Measurements from ENCODE around the gene NR1H2. TPM values are rescaled to one million over a fixed set of nuclear protein-coding genes. Genes with fewer than 3 reads are reported as not detected.
"Not testable (repeated sequence)": the region's sequence is repeated elsewhere in the genome, so short reads cannot be mapped to it uniquely, and the experiment has no call there.

Gene NR1H2
- total and polyA plus RNA-seq, 3 experiments from 2014 or later: 79.7 to 95.5 (median 82.3) TPM

GRCh38 chr19:50352242-50352641 is 24.0 kb upstream of the NR1H2 start:
- ChIA-PET CTCF (interaction anchor here (1.6 kb wide), 1 partner anchor 108 kb away, joined by 5 read pairs; no protein-coding TSS in a partner anchor), POLR2A (no interaction called here)
- Histone ChIP-seq H3K36me3 (ENCODE audit: insufficient read depth, low read length) (no peaks in the 10 kb centered on the region), H3K4me3 (ENCODE audit: low read length) (no peak overlapping the region), H3K9me3 (ENCODE audit: low read length) (no peaks in the 10 kb centered on the region), H3K27me3 (ENCODE audit: insufficient read depth, low read length, poor library complexity, severe bottlenecking) (no peaks in the 10 kb centered on the region), H3K27ac (ENCODE audit: low read depth, low read length) (no peak overlapping the region), H3K4me1 (ENCODE audit: insufficient read depth, low read length) (no peaks in the 10 kb centered on the region)
- Mint-ChIP-seq H3K27ac (no peak overlapping the region), H3K9me3 (no peaks in the 10 kb centered on the region), H3K4me1 (peaks cover 5 to 11% (median 10%) of the 10 kb centered on the region in 3 donors), H3K36me3 (peaks cover 0 to under 1% (median 0%) of the 10 kb centered on the region in 3 donors), H3K4me3 (no peak overlapping the region), H3K27me3 (peaks cover 2 to 4% of the 10 kb centered on the region in 2 donors)
- no peak for DNase-seq

- POLR2A ChIA-PET; H3K27me3 ChIP-seq (ENCODE audit: insufficient read depth, low read length, poor library complexity, severe bottlenecking): not testable (repeated sequence)
- CTCF ChIA-PET: interaction anchor here (1.6 kb wide), 1 partner anchor 107 kb away, joined by 5 read pairs; no protein-coding TSS in a partner anchor
Observed at GRCh38 chr19:50353487-50353880, 22.8 kb upstream of the NR1H2 start.

GRCh38 chr19:50356691-50357177 is 19.5 kb upstream of the NR1H2 start:
- Mint-ChIP-seq H3K4me3 (peak overlapping the region; percentile 89 to 97 (median 90)), H3K9me3 (no peaks in the 10 kb centered on the region), H3K27ac (peak overlapping the region; percentile 95 to 99 (median 98)), H3K27me3 (peaks cover 1 to 4% of the 10 kb centered on the region in 2 donors), H3K4me1 (peaks cover 18 to 33% (median 33%) of the 10 kb centered on the region in 3 donors), H3K36me3 (peaks cover 0 to 11% (median 4%) of the 10 kb centered on the region in 3 donors)
- ChIA-PET POLR2A (interaction anchor here (1.1 to 2.8 kb wide), 6 partner anchors 10 to 154 kb away, joined by 4 to 19 read pairs (median 8); partner anchors contain the start of genes JOSD2, NR1H2 and POLD1), CTCF (interaction anchor here (0.8 to 2.5 kb wide), 26 partner anchors 9 to 565 kb away, joined by 3 to 27 read pairs (median 6); partner anchors contain the start of genes JOSD2, NAPSA, NR1H2 and POLD1)
- no peak for DNase-seq
- H3K36me3 ChIP-seq (ENCODE audit: insufficient read depth, low read length): no peaks in the 10 kb centered on the region
- H3K9me3 ChIP-seq (ENCODE audit: low read length): no peaks in the 10 kb centered on the region
- H3K4me1 ChIP-seq (ENCODE audit: insufficient read depth, low read length): peaks cover 24% of the 10 kb centered on the region
- peak overlapping the region; percentile 97 for H3K27ac ChIP-seq (ENCODE audit: low read depth, low read length)
- no peaks in the 10 kb centered on the region for H3K27me3 ChIP-seq (ENCODE audit: insufficient read depth, low read length, poor library complexity, severe bottlenecking)
- peak overlapping the region; percentile 86 for H3K4me3 ChIP-seq (ENCODE audit: low read length)

More at GRCh38 chr19:50353487-50353880, 22.8 kb upstream of the NR1H2 start:
- H3K36me3 ChIP-seq (ENCODE audit: insufficient read depth, low read length); DNase-seq; H3K9me3 ChIP-seq (ENCODE audit: low read length); H3K9me3 Mint-ChIP-seq; H3K36me3 Mint-ChIP-seq; H3K4me1 ChIP-seq (ENCODE audit: insufficient read depth, low read length); H3K4me3 Mint-ChIP-seq; H3K27me3 Mint-ChIP-seq; H3K27ac ChIP-seq (ENCODE audit: low read depth, low read length); H3K4me3 ChIP-seq (ENCODE audit: low read length); H3K27ac Mint-ChIP-seq: not testable (repeated sequence)
- H3K4me1 Mint-ChIP-seq: peaks cover 7 to 13% (median 9%) of the 10 kb centered on the region in 3 donors

- peak overlapping the region; percentile 89 to 97 (median 90) for H3K4me3 Mint-ChIP-seq
- H3K9me3 ChIP-seq (ENCODE audit: low read length): no peaks in the 10 kb centered on the region
- DNase-seq: peak; percentile 81 to 92 (median 84)
- peaks cover 21 to 40% (median 38%) of the 10 kb centered on the region in 3 donors for H3K4me1 Mint-ChIP-seq
- H3K36me3 Mint-ChIP-seq: peaks cover 0 to 11% (median 4%) of the 10 kb centered on the region in 3 donors
- H3K9me3 Mint-ChIP-seq: no peaks in the 10 kb centered on the region
- peak overlapping the region; percentile 86 for H3K4me3 ChIP-seq (ENCODE audit: low read length)
- H3K27ac ChIP-seq (ENCODE audit: low read depth, low read length): peak overlapping the region; percentile 97
- no peaks in the 10 kb centered on the region for H3K27me3 ChIP-seq (ENCODE audit: insufficient read depth, low read length, poor library complexity, severe bottlenecking)
- peak overlapping the region; percentile 95 to 99 (median 98) for H3K27ac Mint-ChIP-seq
- H3K27me3 Mint-ChIP-seq: peaks cover 1 to 4% of the 10 kb centered on the region in 2 donors
- no peaks in the 10 kb centered on the region for H3K36me3 ChIP-seq (ENCODE audit: insufficient read depth, low read length)
- ChIA-PET CTCF (interaction anchor here (0.7 to 2.5 kb wide), 29 partner anchors 9 to 744 kb away, joined by 3 to 27 read pairs (median 6); partner anchors contain the start of genes JOSD2, NAPSA, NR1H2 and POLD1), POLR2A (interaction anchor here (0.5 to 2.8 kb wide), 7 partner anchors 9 to 154 kb away, joined by 4 to 19 read pairs (median 7); partner anchors contain the start of genes JOSD2, NR1H2 and POLD1)
- H3K4me1 ChIP-seq (ENCODE audit: insufficient read depth, low read length): peaks cover 28% of the 10 kb centered on the region
Observed at GRCh38 chr19:50357178-50358100, 18.8 kb upstream of the NR1H2 start.

- CTCF ChIA-PET: interaction anchor here (0.7 to 2.3 kb wide), 5 partner anchors 7 to 563 kb away, joined by 3 to 27 read pairs (median 13); partner anchors contain the start of gene NAPSA
- peak; percentile 58 to 84 (median 74) for DNase-seq
- peak overlapping the region; percentile 95 to 99 (median 98) for H3K27ac Mint-ChIP-seq
- POLR2A ChIA-PET: interaction anchor here (2.2 to 2.8 kb wide), 2 partner anchors 17 to 25 kb away, joined by 13 to 19 read pairs; partner anchors contain the start of genes NR1H2 and POLD1
- H3K4me1 Mint-ChIP-seq: peaks cover 27 to 51% (median 51%) of the 10 kb centered on the region in 3 donors
- peak overlapping the region; percentile 97 for H3K27ac ChIP-seq (ENCODE audit: low read depth, low read length)
- no peaks in the 10 kb centered on the region for H3K9me3 Mint-ChIP-seq
- peak overlapping the region; percentile 89 to 97 (median 90) for H3K4me3 Mint-ChIP-seq
- no peaks in the 10 kb centered on the region for H3K36me3 ChIP-seq (ENCODE audit: insufficient read depth, low read length)
- H3K27me3 Mint-ChIP-seq: peaks cover 1 to 4% of the 10 kb centered on the region in 2 donors
- H3K4me3 ChIP-seq (ENCODE audit: low read length): peak overlapping the region; percentile 86
- peaks cover 0 to 11% (median 4%) of the 10 kb centered on the region in 3 donors for H3K36me3 Mint-ChIP-seq
- no peaks in the 10 kb centered on the region for H3K9me3 ChIP-seq (ENCODE audit: low read length)
- no peaks in the 10 kb centered on the region for H3K27me3 ChIP-seq (ENCODE audit: insufficient read depth, low read length, poor library complexity, severe bottlenecking)
- H3K4me1 ChIP-seq (ENCODE audit: insufficient read depth, low read length): peaks cover 39% of the 10 kb centered on the region
Observed at GRCh38 chr19:50358483-50359327, 17.6 kb upstream of the NR1H2 start.

- H3K27ac Mint-ChIP-seq: peak overlapping the region; percentile 64 to 99 (median 96)
- H3K36me3 ChIP-seq (ENCODE audit: insufficient read depth, low read length): no peaks in the 10 kb centered on the region
- no peaks in the 10 kb centered on the region for H3K9me3 Mint-ChIP-seq
- peak overlapping the region; percentile 75 to 97 (median 90) for H3K4me3 Mint-ChIP-seq
- H3K4me1 ChIP-seq (ENCODE audit: insufficient read depth, low read length): peaks cover 43% of the 10 kb centered on the region
- H3K9me3 ChIP-seq (ENCODE audit: low read length): no peaks in the 10 kb centered on the region
- no peak overlapping the region for H3K4me3 ChIP-seq (ENCODE audit: low read length)
- H3K27me3 ChIP-seq (ENCODE audit: insufficient read depth, low read length, poor library complexity, severe bottlenecking): no peaks in the 10 kb centered on the region
- H3K4me1 Mint-ChIP-seq: peaks cover 30 to 55% (median 55%) of the 10 kb centered on the region in 3 donors
- DNase-seq: no peak
- H3K27ac ChIP-seq (ENCODE audit: low read depth, low read length): peak overlapping the region; percentile 97
- H3K27me3 Mint-ChIP-seq: peaks cover 1 to 4% of the 10 kb centered on the region in 2 donors
- POLR2A ChIA-PET: interaction anchor here (2.8 kb wide), 1 partner anchor 16 kb away, joined by 19 read pairs; the partner anchor contains the start of gene NR1H2
- CTCF ChIA-PET: interaction anchor here (0.7 to 0.8 kb wide), 2 partner anchors 101 to 563 kb away, joined by 3 read pairs; no protein-coding TSS in a partner anchor
- H3K36me3 Mint-ChIP-seq: peaks cover 0 to 11% (median 4%) of the 10 kb centered on the region in 3 donors
Observed at GRCh38 chr19:50359328-50359818, 16.9 kb upstream of the NR1H2 start.
